Activated naive CD8-positive, alpha-beta T cell treated with anti-CD3 and anti-CD28 coated beads, Interleukin-2, amount 10 ng/mL, durations not matched to agents 7 days and 5 days (primary cell): ENCODE measurements around the gene ZNF736. TPM values are rescaled to one million over a fixed set of nuclear protein-coding genes. Genes with fewer than 3 reads are reported as not detected.
A peak's percentile ranks its signal among the peaks of the same experiment; 100 is the strongest.
"Not testable (repeated sequence)": the region's sequence is repeated elsewhere in the genome, so short reads cannot be mapped to it uniquely, and the experiment has no call there.

ENCODE experiments used
- ATAC-seq: fragments of 150-1000 bp; cut with Tn5 transposase; one replicate; pipeline ENCODE4 v1.10.0; 2021; ENCODE audit warnings: low read depth, moderate library complexity
- POLR2A ChIA-PET: fragments of 350-600 bp; sonication (Branson Sonifier 250); formaldehyde crosslinking; loops from one replicate; lab custom pipeline; 2021; ENCODE audit warnings: antibody characterized with exemption; lab: Charles Lee
- DNase-seq: peaks from one replicate; pipeline ENCODE4 v3.0.0; 2021
- H3K27ac Mint-ChIP-seq: one replicate; pipeline ENCODE4 v1.8.0; 2022; ENCODE audit warnings: mild to moderate bottlenecking, mixed read lengths
- H3K27me3 Mint-ChIP-seq: one replicate; pipeline ENCODE4 v1.8.0; 2022; ENCODE audit warnings: mild to moderate bottlenecking, moderate library complexity, mixed read lengths
- H3K36me3 Mint-ChIP-seq: one replicate; pipeline ENCODE4 v1.8.0; 2021; ENCODE audit warnings: mild to moderate bottlenecking, mixed read lengths
- H3K4me1 Mint-ChIP-seq: one replicate; pipeline ENCODE4 v1.8.0; 2021; ENCODE audit warnings: mixed read lengths
- H3K4me3 Mint-ChIP-seq: one replicate; pipeline ENCODE4 v1.8.0; 2022; ENCODE audit warnings: mild to moderate bottlenecking, moderate library complexity, mixed read lengths
- H3K9me3 Mint-ChIP-seq: one replicate; pipeline ENCODE4 v1.8.0; 2021; ENCODE audit warnings: mixed read lengths
- total RNA-seq, 2 experiments: library from RNA; stranded (reverse); gene quantifications; one replicate each; pipeline ENCODE4 v1.2.3, GENCODE V29; 2021

ZNF736 gene
- total RNA-seq = 10 to 100 TPM; 38.9 to 39.6 TPM

DNA sequence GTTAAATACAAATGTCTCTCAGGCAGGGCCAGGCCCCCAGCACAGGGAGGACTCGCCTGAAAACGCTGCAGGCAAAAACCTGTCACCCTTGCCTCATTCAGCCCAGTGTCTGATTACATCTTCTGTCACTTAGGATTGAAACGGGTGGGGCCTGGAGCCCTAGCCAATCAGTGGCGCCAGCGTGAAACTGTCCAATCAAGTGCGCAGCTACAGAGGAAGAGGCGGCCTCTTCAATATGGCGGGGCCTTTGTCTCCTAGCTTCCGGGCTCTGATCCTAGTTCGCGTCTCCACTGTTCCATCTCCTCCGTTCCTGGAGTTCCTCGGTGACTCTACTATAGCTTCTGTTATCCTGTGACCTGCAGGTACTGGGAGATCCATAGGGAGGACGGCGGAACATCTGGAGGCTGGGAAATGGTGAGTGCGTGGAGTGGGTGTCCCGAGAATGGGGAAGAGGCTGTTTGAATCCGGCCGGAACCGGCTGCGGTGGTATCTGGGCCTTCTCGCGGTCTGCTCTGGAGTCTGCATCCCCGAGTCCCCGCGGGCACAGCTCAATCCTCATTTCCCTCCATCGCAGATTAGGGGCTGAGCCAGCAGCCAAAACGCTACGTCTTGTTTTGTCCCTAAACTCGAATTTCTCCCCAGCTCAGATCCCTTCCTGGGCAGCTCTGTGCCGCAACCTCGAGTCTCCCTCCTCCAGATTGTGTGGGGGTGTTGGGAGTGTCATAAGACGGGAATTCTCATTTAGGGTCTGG is at the start of gene ZNF736:
Gene ZNF736 (plus strand): TSS at position 222 of the 752 bp plus-strand sequence. CDS start 190 bp downstream, at position 412.
- peaks cover 11% of the 10 kb centered on the region for H3K9me3 Mint-ChIP-seq

DNA sequence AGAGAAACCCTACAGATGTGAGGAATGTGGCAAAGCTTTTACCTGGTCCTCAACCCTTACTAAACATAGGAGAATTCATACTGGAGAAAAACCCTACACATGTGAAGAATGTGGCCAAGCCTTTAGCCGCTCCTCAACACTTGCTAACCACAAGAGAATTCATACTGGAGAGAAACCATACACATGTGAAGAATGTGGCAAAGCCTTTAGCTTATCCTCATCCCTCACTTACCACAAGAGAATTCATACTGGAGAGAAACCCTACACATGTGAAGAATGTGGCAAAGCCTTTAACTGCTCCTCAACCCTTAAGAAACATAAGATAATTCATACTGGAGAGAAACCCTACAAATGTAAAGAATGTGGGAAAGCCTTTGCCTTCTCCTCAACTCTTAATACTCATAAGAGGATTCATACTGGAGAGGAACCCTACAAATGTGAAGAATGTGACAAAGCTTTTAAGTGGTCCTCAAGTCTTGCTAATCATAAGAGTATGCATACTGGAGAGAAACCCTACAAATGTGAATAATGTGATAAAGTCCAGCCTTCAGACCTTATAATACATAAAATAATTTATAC is 47.3 kb upstream of the ZNF736 start:
- H3K4me1 Mint-ChIP-seq = no peaks in the 10 kb centered on the region
- POLR2A ChIA-PET = no interaction called here
- H3K27ac Mint-ChIP-seq = no peak overlapping the region
- H3K36me3 Mint-ChIP-seq = no peaks in the 10 kb centered on the region
- no peak overlapping the region for H3K4me3 Mint-ChIP-seq
- no peaks in the 10 kb centered on the region for H3K27me3 Mint-ChIP-seq
- DNase-seq (no peak), ATAC-seq (no peak)
- H3K9me3 Mint-ChIP-seq = peaks cover 27% of the 10 kb centered on the region

More for the DNA sequence above, at the start of gene ZNF736:
- Mint-ChIP-seq H3K36me3 (peaks cover 37% of the 10 kb centered on the region), H3K27me3 (no peaks in the 10 kb centered on the region), H3K4me1 (peaks cover 18% of the 10 kb centered on the region), H3K4me3 (peak within 1 kb of the TSS; percentile 99), H3K27ac (peak within 1 kb of the TSS; percentile 100)
- ATAC-seq = peak; percentile 100
- DNase-seq = peak; percentile 80
- POLR2A ChIA-PET = interaction anchor here (0.5 to 3.1 kb wide), 12 partner anchors 14 to 1714 kb away, joined by 3 to 19 read pairs (median 4); partner anchors contain the start of genes ERV3-1, ZNF107, ZNF138 and ZNF273

DNA sequence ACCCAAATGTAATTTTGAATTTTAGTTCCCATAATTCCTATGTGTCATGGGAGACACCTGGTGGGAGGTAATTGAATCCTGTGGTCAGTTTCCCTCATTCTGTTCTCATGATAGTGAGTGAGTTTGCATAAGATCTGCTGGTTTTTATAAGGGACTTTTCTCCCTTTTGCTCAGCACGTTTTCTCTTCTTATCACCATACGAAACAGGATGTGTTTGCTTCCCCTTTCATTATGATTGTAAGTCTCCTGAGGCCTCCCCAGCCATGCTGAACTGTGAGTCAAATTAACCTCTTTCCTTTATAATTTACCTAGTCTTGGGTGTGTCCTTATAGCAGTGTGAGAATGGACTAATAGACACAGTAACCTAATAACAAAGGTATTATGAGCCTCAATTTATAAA is 36.1 kb upstream of the ZNF736 start:
- Mint-ChIP-seq H3K27ac (no peak overlapping the region), H3K9me3 (peaks cover 10% of the 10 kb centered on the region), H3K4me3 (no peak overlapping the region), H3K36me3 (no peaks in the 10 kb centered on the region), H3K4me1 (no peaks in the 10 kb centered on the region), H3K27me3 (no peaks in the 10 kb centered on the region)
- POLR2A ChIA-PET = no interaction called here
- no peak for ATAC-seq
- DNase-seq = no peak

DNA sequence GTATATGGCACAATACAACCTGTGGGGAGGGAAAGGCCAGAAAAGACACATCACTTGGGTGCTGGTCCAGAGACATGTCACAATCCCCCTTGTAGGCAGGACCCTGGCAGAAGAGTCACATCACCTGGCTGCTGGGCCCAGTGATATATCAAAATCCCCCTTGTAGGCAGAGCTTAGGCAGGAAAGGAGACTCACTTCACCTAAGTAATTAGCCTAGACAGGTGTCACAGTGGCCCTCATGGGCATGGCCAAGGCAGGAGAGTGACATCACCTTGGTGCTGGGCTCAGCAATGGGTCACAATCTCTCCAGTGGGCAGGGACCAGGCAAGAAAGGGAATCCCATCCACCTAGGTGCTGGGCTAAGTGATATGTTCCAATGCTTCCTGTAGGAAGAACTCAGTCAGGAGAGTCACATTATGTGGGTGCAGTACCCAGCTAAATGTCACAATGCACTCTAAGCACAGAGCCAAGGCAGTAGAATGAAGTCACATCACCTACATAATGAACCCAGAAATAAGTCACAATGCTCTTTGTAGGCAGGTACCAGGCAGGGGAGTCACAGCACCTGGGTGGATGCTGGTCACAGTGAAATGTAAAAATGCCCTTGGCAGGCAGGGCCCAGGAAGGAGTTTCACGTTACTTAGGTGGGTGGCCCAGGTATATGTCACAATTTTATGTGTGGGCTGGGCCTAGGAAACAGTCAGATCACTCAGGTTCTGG is 18.9 kb upstream of the ZNF736 start:
- Mint-ChIP-seq H3K36me3 (no peaks in the 10 kb centered on the region), H3K4me1 (no peaks in the 10 kb centered on the region), H3K9me3 (peaks cover 19% of the 10 kb centered on the region), H3K27me3 (no peaks in the 10 kb centered on the region), H3K4me3 (no peak overlapping the region), H3K27ac (no peak overlapping the region)
- ATAC-seq (no peak), DNase-seq (no peak)
- POLR2A ChIA-PET = no interaction called here

DNA sequence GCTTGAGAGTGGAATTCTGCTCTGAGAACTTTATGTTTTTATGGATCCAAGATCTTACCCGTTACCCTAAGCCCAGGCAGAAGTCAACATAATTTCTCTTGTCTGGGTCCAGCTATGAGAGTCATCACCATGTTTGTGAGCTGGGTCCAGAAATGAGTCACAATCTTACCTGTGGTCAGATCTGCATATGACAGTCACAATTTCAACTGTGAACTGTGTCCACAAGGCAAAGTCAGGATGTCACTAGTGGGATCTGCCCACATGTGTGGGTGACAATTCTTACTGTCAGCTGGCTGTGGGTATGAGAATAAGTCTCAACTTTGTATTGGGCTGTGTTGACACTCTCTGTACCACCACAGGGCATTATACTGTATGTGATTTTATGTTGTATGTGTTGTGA is 16.3 kb upstream of the ZNF736 start:
- H3K4me1 Mint-ChIP-seq, H3K27me3 Mint-ChIP-seq, ATAC-seq, H3K27ac Mint-ChIP-seq, POLR2A ChIA-PET, H3K36me3 Mint-ChIP-seq, DNase-seq, H3K4me3 Mint-ChIP-seq: not testable (repeated sequence)
- peaks cover 21% of the 10 kb centered on the region for H3K9me3 Mint-ChIP-seq

DNA sequence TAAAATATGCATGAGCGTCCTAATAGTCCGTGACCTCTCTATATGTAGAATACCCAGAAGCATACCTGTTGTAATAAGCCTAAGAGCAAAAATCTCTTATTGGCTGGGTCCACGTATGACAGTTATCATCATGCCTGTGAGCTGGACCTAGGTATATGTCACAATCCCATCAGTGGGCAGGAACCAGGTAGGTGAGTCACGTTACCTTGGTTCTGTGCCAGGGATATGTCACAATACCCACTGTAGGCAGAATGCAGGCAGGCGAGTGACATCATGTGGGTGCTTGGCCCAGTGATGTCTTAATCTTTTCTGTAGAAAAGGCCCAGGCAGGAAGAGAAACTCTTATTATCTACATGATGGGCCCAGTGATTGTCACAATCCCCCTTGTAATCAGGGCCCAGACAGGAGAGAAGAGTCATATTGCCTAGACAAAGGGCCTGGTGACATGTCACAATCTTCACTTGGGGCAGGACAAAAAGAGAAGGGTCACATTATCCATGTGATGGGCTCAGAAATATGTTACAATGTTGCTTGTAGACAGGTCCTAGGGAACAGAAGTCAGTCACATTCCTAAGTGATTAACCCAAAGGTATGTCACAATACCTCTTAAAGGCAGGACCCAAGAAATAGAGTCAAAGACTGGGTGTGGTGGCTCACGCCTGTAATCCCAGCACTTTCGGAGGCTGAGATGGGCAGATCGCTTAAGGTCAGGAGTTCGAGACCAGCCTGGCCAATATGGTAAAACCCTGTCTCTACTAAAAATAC is 12.9 kb upstream of the ZNF736 start:
- DNase-seq = no peak

DNA sequence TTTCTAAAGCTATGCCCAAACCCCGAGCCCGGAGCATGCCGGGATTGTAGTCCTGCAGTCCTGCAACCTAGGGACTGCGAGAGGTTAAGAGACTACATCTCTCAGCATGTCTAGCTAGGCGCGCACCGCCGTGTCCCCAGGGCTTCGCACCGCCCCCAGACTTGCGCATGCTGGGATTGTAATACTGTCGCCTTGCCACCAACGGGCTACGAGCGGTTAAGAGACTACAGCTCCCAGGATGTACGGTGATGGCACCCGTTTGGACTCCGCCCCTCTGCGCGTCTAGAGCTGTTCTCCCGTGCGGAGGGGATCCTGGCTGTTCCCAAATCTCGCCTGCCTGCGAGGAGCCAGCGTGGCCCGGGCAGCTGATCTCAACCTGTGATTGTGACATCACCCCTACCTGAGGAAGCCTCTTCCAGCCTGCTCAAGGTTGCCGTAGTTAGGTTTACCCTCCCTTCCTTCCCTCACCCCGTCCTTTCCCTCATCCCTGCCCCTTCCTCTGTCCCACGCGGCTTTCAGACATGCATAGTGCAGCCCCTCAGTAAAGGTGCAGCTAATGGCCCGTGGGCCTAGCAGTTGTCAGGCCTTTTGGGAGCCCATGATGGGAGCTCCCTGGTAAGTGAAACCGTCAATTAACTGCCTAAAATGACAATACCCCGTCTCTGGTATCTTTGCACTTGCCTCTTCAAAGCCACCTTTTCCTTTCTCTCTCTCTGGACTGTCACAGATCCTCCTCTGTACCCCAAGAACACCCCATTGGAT is 6.3 kb upstream of the ZNF736 start:
- H3K4me1 Mint-ChIP-seq = peaks cover 8% of the 10 kb centered on the region
- POLR2A ChIA-PET = interaction anchor here (0.6 to 1.9 kb wide), 9 partner anchors 8 to 1066 kb away, joined by 3 to 24 read pairs (median 6); partner anchors contain the start of genes ERV3-1, ZNF107, ZNF138 and ZNF273
- ATAC-seq (peak; percentile 100), DNase-seq (peak; percentile 87)
- H3K27me3 Mint-ChIP-seq = no peaks in the 10 kb centered on the region
- H3K9me3 Mint-ChIP-seq = peaks cover 2% of the 10 kb centered on the region
- H3K27ac Mint-ChIP-seq = peak overlapping the region; percentile 98
- peak overlapping the region; percentile 98 for H3K4me3 Mint-ChIP-seq
- peaks cover 9% of the 10 kb centered on the region for H3K36me3 Mint-ChIP-seq

More for the DNA sequence above, 12.9 kb upstream of the ZNF736 start:
- Mint-ChIP-seq H3K27me3 (no peaks in the 10 kb centered on the region), H3K27ac (no peak overlapping the region), H3K4me1 (no peaks in the 10 kb centered on the region), H3K4me3 (no peak overlapping the region), H3K9me3 (peaks cover 18% of the 10 kb centered on the region), H3K36me3 (peaks cover 2% of the 10 kb centered on the region)
- POLR2A ChIA-PET = no interaction called here
- ATAC-seq = no peak

DNA sequence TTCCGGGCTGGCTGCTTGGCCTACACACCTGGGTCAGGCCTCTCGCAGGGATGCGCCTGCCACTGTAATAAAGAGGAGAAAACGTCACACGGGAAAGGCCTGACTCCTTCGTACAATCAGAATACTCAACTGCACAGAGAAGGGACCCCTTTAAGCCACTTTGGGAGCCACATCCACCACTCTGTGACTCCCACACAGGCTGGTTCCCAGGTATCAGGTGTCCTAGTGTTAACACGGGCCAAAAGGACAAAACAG is 5.8 kb upstream of the ZNF736 start:
- H3K36me3 Mint-ChIP-seq = peaks cover 9% of the 10 kb centered on the region
- peak overlapping the region; percentile 98 for H3K4me3 Mint-ChIP-seq
- ATAC-seq (no peak), DNase-seq (no peak)
- peak overlapping the region; percentile 98 for H3K27ac Mint-ChIP-seq
- H3K27me3 Mint-ChIP-seq = no peaks in the 10 kb centered on the region
- H3K9me3 Mint-ChIP-seq = peaks cover 2% of the 10 kb centered on the region
- POLR2A ChIA-PET = interaction anchor here (1.4 to 1.9 kb wide), 6 partner anchors 9 to 699 kb away, joined by 5 to 24 read pairs (median 8); partner anchors contain the start of genes ERV3-1, ZNF107, ZNF273 and ZNF680
- H3K4me1 Mint-ChIP-seq = peaks cover 9% of the 10 kb centered on the region

DNA sequence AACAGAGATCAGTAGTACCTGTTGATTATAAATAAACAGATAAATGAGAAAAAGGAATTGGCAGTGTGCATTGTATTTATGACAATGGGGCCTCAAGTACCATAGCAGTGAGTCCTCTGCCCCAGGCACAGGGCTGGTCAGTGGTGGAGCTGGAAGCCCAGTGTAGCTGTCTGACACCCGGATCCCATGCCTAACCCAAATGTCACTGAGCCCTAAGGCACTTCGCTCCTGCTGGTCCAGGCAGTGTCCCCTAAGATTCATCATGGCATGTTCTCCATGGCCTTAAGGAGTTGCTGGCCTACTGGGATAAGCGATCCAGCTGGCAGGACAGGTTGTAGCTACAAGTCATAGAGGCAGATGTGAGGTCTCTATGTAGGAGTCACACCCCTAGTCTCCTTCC is 3.3 kb upstream of the ZNF736 start:
- POLR2A ChIA-PET = interaction anchor here (1.5 kb wide), 1 partner anchor 11 kb away, joined by 3 read pairs; no protein-coding TSS in a partner anchor
- Mint-ChIP-seq H3K27me3 (no peaks in the 10 kb centered on the region), H3K9me3 (peaks cover 2% of the 10 kb centered on the region), H3K36me3 (peaks cover 15% of the 10 kb centered on the region), H3K27ac (no peak overlapping the region), H3K4me3 (no peak overlapping the region), H3K4me1 (peaks cover 22% of the 10 kb centered on the region)
- ATAC-seq (no peak), DNase-seq (no peak)

DNA sequence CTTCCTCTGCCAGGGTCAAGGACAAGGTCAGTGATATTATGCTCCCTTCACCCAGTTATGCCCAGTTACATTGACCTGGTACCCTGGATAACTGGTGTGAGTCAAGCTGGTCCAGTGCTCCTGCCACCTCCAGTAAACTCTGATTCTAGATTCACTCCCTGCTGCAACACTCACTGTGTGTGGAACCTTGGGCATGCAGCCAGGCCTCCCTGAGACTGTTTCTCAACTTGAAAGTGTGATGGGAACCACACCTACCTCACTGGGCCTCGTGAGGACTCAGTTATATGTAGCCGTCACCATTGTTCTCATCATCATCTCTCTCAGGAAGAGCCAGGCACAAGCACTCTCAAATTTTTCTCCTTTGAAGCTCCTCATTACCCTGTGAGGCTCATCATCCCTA is 935 bp upstream of the ZNF736 start:
- no peak for DNase-seq

DNA sequence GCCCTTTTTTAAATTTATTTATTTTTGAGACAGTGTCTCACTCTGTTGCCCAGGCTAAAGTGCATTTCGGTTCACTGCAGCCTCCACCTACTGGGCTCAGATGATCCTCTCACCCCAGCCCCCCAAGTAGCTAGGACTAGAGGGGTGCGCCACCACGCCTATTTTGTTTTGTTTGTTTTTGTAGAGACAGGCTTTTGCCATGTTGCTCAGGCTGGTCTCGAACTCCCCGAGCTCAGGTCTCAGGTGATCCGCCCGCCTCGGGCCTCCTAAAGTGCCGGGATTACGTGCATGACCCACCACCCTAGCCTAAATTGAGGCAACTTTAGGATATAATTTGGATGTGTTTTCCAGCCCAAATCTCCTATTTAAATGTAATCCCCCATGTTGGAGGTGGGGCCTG is 805 bp downstream of the ZNF736 start:
- Mint-ChIP-seq H3K4me3 (peak overlapping the region; percentile 99), H3K4me1 (peaks cover 18% of the 10 kb centered on the region), H3K36me3 (peaks cover 36% of the 10 kb centered on the region), H3K27me3 (no peaks in the 10 kb centered on the region), H3K9me3 (peaks cover 11% of the 10 kb centered on the region), H3K27ac (peak overlapping the region; percentile 100)
- DNase-seq (peak; percentile 40), ATAC-seq (no peak)
- POLR2A ChIA-PET = interaction anchor here (0.7 to 3.1 kb wide), 7 partner anchors 13 to 724 kb away, joined by 3 to 19 read pairs (median 5); partner anchors contain the start of genes ERV3-1, ZNF138, ZNF273 and ZNF680

More for the DNA sequence above, 935 bp upstream of the ZNF736 start:
- H3K4me1 Mint-ChIP-seq = peaks cover 20% of the 10 kb centered on the region
- peak overlapping the region; percentile 100 for H3K27ac Mint-ChIP-seq
- ATAC-seq = no peak
- H3K9me3 Mint-ChIP-seq = peaks cover 7% of the 10 kb centered on the region
- H3K4me3 Mint-ChIP-seq = peak overlapping the region; percentile 11
- POLR2A ChIA-PET = interaction anchor here (0.5 to 3.1 kb wide), 4 partner anchors 34 to 590 kb away, joined by 4 to 19 read pairs (median 6); partner anchors contain the start of genes ZNF273 and ZNF680
- H3K36me3 Mint-ChIP-seq = peaks cover 35% of the 10 kb centered on the region
- H3K27me3 Mint-ChIP-seq = no peaks in the 10 kb centered on the region
